PFSK-1 (cell line): ENCODE results near the gene TFPI.

Experiments used
- POLR2AphosphoS5 ChIP-seq: IDR thresholded peaks from 2 replicates; pipeline ENCODE4 v1.6.1; 2012; ENCODE audit warnings: low read depth, mild to moderate bottlenecking, control low read depth, low read length, moderate library complexity
- SIN3A ChIP-seq: IDR thresholded peaks from 2 replicates; pipeline ENCODE4 v1.6.1; 2012; ENCODE audit warnings: mild to moderate bottlenecking, low read length, moderate library complexity, borderline replicate concordance; ENCODE audit not compliant: insufficient read depth
- TAF1 ChIP-seq: IDR thresholded peaks from 2 replicates; pipeline ENCODE4 v1.6.1; 2012; ENCODE audit warnings: low read length, control low read depth, borderline replicate concordance; ENCODE audit not compliant: insufficient read depth
- TF ChIP-seq, protein P1 (sequence below), 2 experiments: IDR thresholded peaks; 2 replicates each; pipeline versions ENCODE4 v1.6.1 to v1.8.0; 2011 to 2012; ENCODE audit warnings: low read depth in 2 of 2, low read length in 2 of 2, control low read depth in 1 of 2, inconsistent platforms in 1 of 2, mild to moderate bottlenecking in 1 of 2, moderate library complexity in 1 of 2; ENCODE audit not compliant: insufficient read depth in 1 of 2

DNA sequence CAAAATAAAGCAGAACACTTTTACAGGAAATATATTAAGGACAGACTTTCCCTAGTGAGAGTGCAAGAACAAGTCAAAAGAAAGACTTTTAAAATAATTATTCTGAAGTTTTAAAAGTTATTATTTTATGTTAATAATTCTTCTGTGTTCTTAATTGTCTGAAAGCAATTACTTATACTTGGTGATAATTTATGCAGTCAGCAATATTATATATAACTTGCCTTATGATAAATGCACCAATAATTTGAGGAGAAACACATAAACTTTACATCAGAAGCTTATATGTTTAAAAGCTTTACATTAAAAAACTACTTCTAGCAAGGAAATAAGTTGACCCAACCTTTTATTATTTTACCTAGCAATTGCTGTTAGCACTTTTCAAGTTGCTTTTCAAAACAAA is 102.7 kb downstream of the TFPI start:
- TF ChIP-seq SIN3A = no peak
- no peak for TF ChIP-seq TAF1
- TF ChIP-seq, protein P1, sequence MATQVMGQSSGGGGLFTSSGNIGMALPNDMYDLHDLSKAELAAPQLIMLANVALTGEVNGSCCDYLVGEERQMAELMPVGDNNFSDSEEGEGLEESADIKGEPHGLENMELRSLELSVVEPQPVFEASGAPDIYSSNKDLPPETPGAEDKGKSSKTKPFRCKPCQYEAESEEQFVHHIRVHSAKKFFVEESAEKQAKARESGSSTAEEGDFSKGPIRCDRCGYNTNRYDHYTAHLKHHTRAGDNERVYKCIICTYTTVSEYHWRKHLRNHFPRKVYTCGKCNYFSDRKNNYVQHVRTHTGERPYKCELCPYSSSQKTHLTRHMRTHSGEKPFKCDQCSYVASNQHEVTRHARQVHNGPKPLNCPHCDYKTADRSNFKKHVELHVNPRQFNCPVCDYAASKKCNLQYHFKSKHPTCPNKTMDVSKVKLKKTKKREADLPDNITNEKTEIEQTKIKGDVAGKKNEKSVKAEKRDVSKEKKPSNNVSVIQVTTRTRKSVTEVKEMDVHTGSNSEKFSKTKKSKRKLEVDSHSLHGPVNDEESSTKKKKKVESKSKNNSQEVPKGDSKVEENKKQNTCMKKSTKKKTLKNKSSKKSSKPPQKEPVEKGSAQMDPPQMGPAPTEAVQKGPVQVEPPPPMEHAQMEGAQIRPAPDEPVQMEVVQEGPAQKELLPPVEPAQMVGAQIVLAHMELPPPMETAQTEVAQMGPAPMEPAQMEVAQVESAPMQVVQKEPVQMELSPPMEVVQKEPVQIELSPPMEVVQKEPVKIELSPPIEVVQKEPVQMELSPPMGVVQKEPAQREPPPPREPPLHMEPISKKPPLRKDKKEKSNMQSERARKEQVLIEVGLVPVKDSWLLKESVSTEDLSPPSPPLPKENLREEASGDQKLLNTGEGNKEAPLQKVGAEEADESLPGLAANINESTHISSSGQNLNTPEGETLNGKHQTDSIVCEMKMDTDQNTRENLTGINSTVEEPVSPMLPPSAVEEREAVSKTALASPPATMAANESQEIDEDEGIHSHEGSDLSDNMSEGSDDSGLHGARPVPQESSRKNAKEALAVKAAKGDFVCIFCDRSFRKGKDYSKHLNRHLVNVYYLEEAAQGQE (IDR thresholded peaks at IDR 0.05; ENCODE audit: insufficient read depth in 1 of 2, low read depth in 2 of 2, low read length in 2 of 2) = no peak
- no peak for TF ChIP-seq POLR2AphosphoS5
